ENCODE data around the gene TRABD2B. TPM values are rescaled to one million over a fixed set of nuclear protein-coding genes. Genes with fewer than 3 reads are reported as not detected.

Gene TRABD2B
- total RNA-seq, 1 experiment from 2014 or later: 0.05 TPM

DNA sequence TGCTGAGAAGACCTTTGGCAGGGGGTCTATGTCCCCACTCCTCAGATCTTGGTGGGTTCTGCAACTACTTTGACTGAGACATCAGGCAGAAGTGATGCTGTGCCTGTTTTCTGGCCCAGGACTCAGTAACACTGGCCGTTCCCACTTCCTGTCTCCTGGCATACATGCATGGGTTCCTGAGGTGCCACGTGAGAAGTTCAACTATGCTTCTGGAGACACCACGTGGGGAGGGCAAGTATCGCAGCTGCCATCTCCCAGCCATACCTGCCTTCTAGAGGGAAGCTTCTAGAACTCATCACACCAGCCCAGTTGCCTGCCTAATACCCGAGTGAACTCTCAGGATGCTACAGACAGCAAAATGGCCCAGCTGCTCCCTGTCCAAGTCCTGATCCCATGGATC is 65.8 kb downstream of the TRABD2B start:
- H4K20me1 ChIP-seq (ENCODE audit: insufficient read depth): no peaks in the 10 kb centered on the region
- H3K9ac ChIP-seq (ENCODE audit: low read length): no peak overlapping the region
- POLR2A ChIA-PET: no interaction called here
- H3K9me2 ChIP-seq (ENCODE audit: insufficient read depth): no peaks in the 10 kb centered on the region
- peaks cover 13% of the 10 kb centered on the region for H3K27me3 ChIP-seq (ENCODE audit: insufficient read depth, low read length)
- no peaks in the 10 kb centered on the region for H3K36me3 ChIP-seq (ENCODE audit: control insufficient read depth in 1 of 2, insufficient read depth in 2 of 2, low read length in 2 of 2)
- H3K27ac ChIP-seq (ENCODE audit: low read depth, low read length): no peak overlapping the region
- BruUV-seq (replicated peaks): no TSS peak
- RAD21 ChIA-PET (ENCODE audit: low non-redundant PET in 1 of 2, low total read pairs in 2 of 2, uncharacterized antibody in 2 of 2, unreplicated experiment in 2 of 2): interaction anchor here in 1 of 2 experiments (0.6 kb wide), 1 partner anchor 336 kb away, joined by 3 read pairs; no protein-coding TSS in a partner anchor
- H3K9me3 ChIP-seq (ENCODE audit: control insufficient read depth in 1 of 2, insufficient read depth in 1 of 2, low read depth in 1 of 2, low read length in 2 of 2): no peaks in the 10 kb centered on the region
- TF ChIP-seq, protein P1, sequence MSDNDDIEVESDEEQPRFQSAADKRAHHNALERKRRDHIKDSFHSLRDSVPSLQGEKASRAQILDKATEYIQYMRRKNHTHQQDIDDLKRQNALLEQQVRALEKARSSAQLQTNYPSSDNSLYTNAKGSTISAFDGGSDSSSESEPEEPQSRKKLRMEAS (IDR thresholded peaks at IDR 0.05): peak; percentile 44; the same call in 1 of the 2 replicates
- TF ChIP-seq ELF1 (IDR thresholded peaks at IDR 0.05; ENCODE audit: borderline replicate concordance, low read depth): 0 out of 2 replicates have a peak, but pooled peaks have one; percentile 10
- TF ChIP-seq SP1 (IDR thresholded peaks at IDR 0.05; ENCODE audit: low read depth): no peak
- TF ChIP-seq, protein P2, sequence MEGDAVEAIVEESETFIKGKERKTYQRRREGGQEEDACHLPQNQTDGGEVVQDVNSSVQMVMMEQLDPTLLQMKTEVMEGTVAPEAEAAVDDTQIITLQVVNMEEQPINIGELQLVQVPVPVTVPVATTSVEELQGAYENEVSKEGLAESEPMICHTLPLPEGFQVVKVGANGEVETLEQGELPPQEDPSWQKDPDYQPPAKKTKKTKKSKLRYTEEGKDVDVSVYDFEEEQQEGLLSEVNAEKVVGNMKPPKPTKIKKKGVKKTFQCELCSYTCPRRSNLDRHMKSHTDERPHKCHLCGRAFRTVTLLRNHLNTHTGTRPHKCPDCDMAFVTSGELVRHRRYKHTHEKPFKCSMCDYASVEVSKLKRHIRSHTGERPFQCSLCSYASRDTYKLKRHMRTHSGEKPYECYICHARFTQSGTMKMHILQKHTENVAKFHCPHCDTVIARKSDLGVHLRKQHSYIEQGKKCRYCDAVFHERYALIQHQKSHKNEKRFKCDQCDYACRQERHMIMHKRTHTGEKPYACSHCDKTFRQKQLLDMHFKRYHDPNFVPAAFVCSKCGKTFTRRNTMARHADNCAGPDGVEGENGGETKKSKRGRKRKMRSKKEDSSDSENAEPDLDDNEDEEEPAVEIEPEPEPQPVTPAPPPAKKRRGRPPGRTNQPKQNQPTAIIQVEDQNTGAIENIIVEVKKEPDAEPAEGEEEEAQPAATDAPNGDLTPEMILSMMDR (IDR thresholded peaks at IDR 0.05 in 2 of 3, conservative IDR thresholded peaks at IDR 0.05 in 1 of 3; ENCODE audit: borderline replicate concordance in 1 of 3, insufficient read depth in 1 of 3, low read depth in 2 of 3, low read length in 2 of 3): peak; percentile 21 to 41 (median 40); a peak in 4 of 6 replicates
- TF ChIP-seq RAD21 (IDR thresholded peaks at IDR 0.05; ENCODE audit: low read depth): peak; percentile 55
- no peak overlapping the region for H3K4me3 ChIP-seq (replicated peaks in 1 of 2; ENCODE audit: low read depth in 1 of 2, low read length in 2 of 2)
- no peak overlapping the region for H3K4me2 ChIP-seq (ENCODE audit: low read length)
- peak; percentile 19 for DNase-seq (ENCODE audit: low read depth, low spot score)
- H2AFZ ChIP-seq (ENCODE audit: low read depth, low read length, poor library complexity, severe bottlenecking): no peak overlapping the region
- CTCF ChIA-PET: interaction anchor here (0.6 to 2.0 kb wide), 3 partner anchors 145 to 362 kb away, joined by 3 to 6 read pairs (median 5); no protein-coding TSS in a partner anchor
- H3K79me2 ChIP-seq (ENCODE audit: insufficient read depth, low read length): no peaks in the 10 kb centered on the region
- peak; percentile 76 for ATAC-seq
- 0 out of 4 replicates have a peak, but pooled peaks cover 0 to 3% of the 10 kb centered on the region in 2 experiments for H3K4me1 ChIP-seq (ENCODE audit: control insufficient read depth in 1 of 2, insufficient read depth in 2 of 2, low read length in 2 of 2)
- intact Hi-C loops (cut with micrococcal nuclease): loop anchor here (1.0 to 5.0 kb wide), 2 partner anchors 144 to 193 kb away; no protein-coding TSS in a partner anchor

Measured in HCT116 (cell line).